ENCODE results near the gene LRP1.

GRCh38 chr12:57209916-57210315 is 81.6 kb downstream of the LRP1 start:
- TF ChIP-seq CTCF (IDR thresholded peaks at IDR 0.05) = no peak
- no peak for TF ChIP-seq POLR2AphosphoS5 (IDR thresholded peaks at IDR 0.05)

Measured in prostate gland (tissue), 2 donors.